ENCODE data around the gene MORN3. TPM values are rescaled to one million over a fixed set of nuclear protein-coding genes. Genes with fewer than 3 reads are reported as not detected.
A peak's percentile ranks its signal among the peaks of the same experiment; 100 is the strongest.

The MORN3 gene
- total and polyA plus RNA-seq, 2 of the 8 experiments (the other 6 are each of a cell fraction or from before 2014, with no cell fraction given): 0.39 to 0.93 TPM

DNA sequence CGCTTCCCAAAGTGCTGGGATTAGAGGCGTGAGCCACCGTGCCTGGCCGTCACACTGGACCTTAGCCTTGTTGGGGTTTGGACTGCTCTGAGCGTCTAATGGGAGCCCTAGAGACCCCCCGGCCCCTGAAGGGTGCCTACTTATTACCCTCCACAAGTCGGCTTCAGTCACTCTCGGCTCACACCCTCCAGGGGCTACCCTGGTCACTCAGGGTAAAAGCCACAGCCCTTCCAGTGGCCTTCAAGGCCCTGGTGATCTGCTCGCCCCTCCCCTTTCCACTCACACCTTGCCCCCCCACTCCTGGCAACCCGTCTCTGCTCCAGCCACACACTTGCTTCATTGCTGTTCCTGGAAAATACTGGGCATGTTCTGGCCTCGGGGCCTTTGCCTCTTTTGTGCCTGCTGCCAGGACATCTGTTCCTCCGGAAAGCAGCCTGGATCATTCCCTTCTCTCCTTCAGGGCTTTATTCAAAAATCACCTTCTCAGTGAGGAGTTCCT, 3.6 kb upstream of the MORN3 start:
- CTCF ChIA-PET (ENCODE audit: partially characterized antibody): interaction anchor here (1.2 to 7.9 kb wide), 5 partner anchors 9 to 120 kb away, joined by 4 to 48 read pairs (median 8); no protein-coding TSS in a partner anchor
- no peak for TF ChIP-seq JUN (IDR thresholded peaks at IDR 0.05; ENCODE audit: low read depth, low read length)
- TF ChIP-seq CHD1 (IDR thresholded peaks at IDR 0.05; ENCODE audit: low read depth, low read length): no peak
- TF ChIP-seq SAP30 (IDR thresholded peaks at IDR 0.05; ENCODE audit: insufficient read depth, insufficient replicate concordance, low read length): no peak
- TF ChIP-seq POLR2A (IDR thresholded peaks at IDR 0.05; ENCODE audit: control extremely low read depth in 1 of 2, low read depth in 2 of 2, low read length in 2 of 2): no peak
- no peak for TF ChIP-seq SIX5 (IDR thresholded peaks at IDR 0.05; ENCODE audit: low read depth, low read length)
- no peak for TF ChIP-seq ASH2L (IDR thresholded peaks at IDR 0.05; ENCODE audit: low read length)

More for the DNA sequence above, 3.6 kb upstream of the MORN3 start:
- Histone ChIP-seq H4K20me1 (replicated peaks in 1 of 2; ENCODE audit: control insufficient read depth in 1 of 2, insufficient read depth in 2 of 2, low read length in 2 of 2) (no peaks in the 10 kb centered on the region), H2BK120ac (replicated peaks; ENCODE audit: low read depth, low read length) (no peak overlapping the region), H2BK12ac (ENCODE audit: low read depth, low read length) (peak overlapping the region; percentile 87; the same call in 1 of the 2 replicates), H2AK5ac (ENCODE audit: low read depth, low read length) (no peak overlapping the region), H4K91ac (replicated peaks; ENCODE audit: insufficient read length, low read length) (peak overlapping the region; percentile 88), H3K27me3 (replicated peaks in 1 of 4; ENCODE audit: control insufficient read depth in 3 of 4, extremely low read depth in 1 of 4, insufficient read depth in 3 of 4, low read length in 3 of 4) (no peaks in the 10 kb centered on the region), H2BK20ac (ENCODE audit: low read length) (no peak overlapping the region), H3K4me3 (ENCODE audit: extremely low read depth in 1 of 4, insufficient read depth in 2 of 4, low read depth in 3 of 4, low read length in 4 of 4) (peak overlapping the region in 3 of 4 experiments; percentile 22 to 54 (median 36); a peak in 5 of 8 replicates), H4K5ac (ENCODE audit: insufficient read length, low read depth, low read length) (no peak overlapping the region), H3K79me2 (ENCODE audit: control insufficient read depth in 1 of 2, insufficient read depth in 2 of 2, low read length in 2 of 2) (no peaks in the 10 kb centered on the region), H3K23me2 (ENCODE audit: low read depth, low read length) (no peaks in the 10 kb centered on the region; the same call in 1 of the 2 replicates), H4K8ac (ENCODE audit: extremely low read depth, insufficient read depth, low read length) (peak overlapping the region; percentile 63; the same call in 1 of the 2 replicates), H3K56ac (replicated peaks; ENCODE audit: insufficient read length, low read depth, low read length) (no peak overlapping the region), H3K79me1 (ENCODE audit: low read depth, low read length) (no peaks in the 10 kb centered on the region), H3K27ac (ENCODE audit: low read depth, low read length) (peak overlapping the region; percentile 37; the same call in 1 of the 2 replicates), H3K4ac (replicated peaks; ENCODE audit: insufficient read length, low read depth, low read length) (peak overlapping the region; percentile 8), H3K4me2 (ENCODE audit: insufficient read depth in 1 of 2, low read depth in 2 of 2, low read length in 2 of 2) (peak overlapping the region; percentile 51 to 65), H2AFZ (ENCODE audit: low read length) (no peak overlapping the region), H2BK15ac (ENCODE audit: low read length) (no peak overlapping the region), H3K23ac (ENCODE audit: insufficient read length) (no peak overlapping the region), H3K9ac (replicated peaks in 1 of 4; ENCODE audit: extremely low read depth in 1 of 4, low read depth in 3 of 4, low read length in 3 of 4) (peak overlapping the region in 2 of 4 experiments; percentile 14 to 29; a peak in 3 of 7 replicates), H3K14ac (ENCODE audit: insufficient read length) (no peak overlapping the region), H3K4me1 (replicated peaks in 1 of 4; ENCODE audit: control insufficient read depth in 3 of 4, insufficient read depth in 4 of 4, low read length in 3 of 4) (peaks cover 0 to 12% (median 5%) of the 10 kb centered on the region in 4 experiments; a peak in 6 of 7 replicates), H3K9me3 (ENCODE audit: insufficient read depth in 2 of 2, low read depth in 1 of 2, low read length in 1 of 2) (no peaks in the 10 kb centered on the region), H2BK5ac (ENCODE audit: low read depth, low read length) (peak overlapping the region; percentile 78; the same call in 1 of the 2 replicates), H3K18ac (ENCODE audit: extremely low read depth, low read length) (no peak overlapping the region), H3K36me3 (ENCODE audit: control insufficient read depth in 2 of 4, insufficient read depth in 4 of 4, low read length in 3 of 4) (no peaks in the 10 kb centered on the region)
- no peak for FAIRE-seq
- POLR2A ChIA-PET (ENCODE audit: partially characterized antibody): interaction anchor here (1.0 to 6.1 kb wide), 9 partner anchors 8 to 137 kb away, joined by 3 to 29 read pairs (median 4); partner anchors contain the start of genes KDM2B and ORAI1
- 74% methylated on average over 12 of the region's 12 CpGs; no CpG with 5 or more reads in 1 of the 2 experiments for WGBS, 2 experiments (ENCODE audit: extremely low coverage in 1 of 2, insufficient coverage in 1 of 2, insufficient read length in 1 of 2, insufficient replicate concordance in 2 of 2, low coverage in 1 of 2, low lambda C conversion rate in 2 of 2, missing lambda C conversion rate in 1 of 2)
- DNase-seq (ENCODE audit: low read depth in 1 of 2, low spot score in 2 of 2): no peak

Data from H1 (cell line).